Activated CD8-positive, alpha-beta T cell treated with anti-CD3 and anti-CD28 coated beads for 36 hours (primary cell): Measurements from ENCODE around the gene ZFHX3. TPM values are rescaled to one million over a fixed set of nuclear protein-coding genes. Genes with fewer than 3 reads are reported as not detected.

Source experiments
- ATAC-seq: fragments of 200-7000 bp; cut with Tn5 transposase; one replicate; pipeline ENCODE4 v1.10.0; 2021; ENCODE audit warnings: mild to moderate bottlenecking, moderate library complexity
- CTCF ChIA-PET: fragments of 350-600 bp; sonication (Branson Sonifier 250); formaldehyde crosslinking; loops from one replicate; lab custom pipeline; 2021; ENCODE audit warnings: antibody characterized with exemption; lab: Charles Lee
- POLR2A ChIA-PET: fragments of 350-600 bp; sonication (Branson Sonifier 250); formaldehyde crosslinking; loops from one replicate; lab custom pipeline; 2021; ENCODE audit warnings: antibody characterized with exemption; lab: Charles Lee
- DNase-seq: peaks from one replicate; pipeline ENCODE4 v3.0.0-alpha.2; 2020
- H3K27ac Mint-ChIP-seq: one replicate; pipeline ENCODE4 v1.8.0; 2021; ENCODE audit warnings: mild to moderate bottlenecking, mixed read lengths
- H3K27me3 Mint-ChIP-seq: one replicate; pipeline ENCODE4 v1.8.0; 2021; ENCODE audit warnings: mixed read lengths
- H3K36me3 Mint-ChIP-seq: one replicate; pipeline ENCODE4 v1.8.0; 2021; ENCODE audit warnings: low read depth, mixed read lengths
- H3K4me1 Mint-ChIP-seq: one replicate; pipeline ENCODE4 v1.8.0; 2021; ENCODE audit warnings: low read depth, mixed read lengths
- H3K4me3 Mint-ChIP-seq: one replicate; pipeline ENCODE4 v1.8.0; 2021; ENCODE audit warnings: mild to moderate bottlenecking, moderate library complexity, mixed read lengths
- H3K9me3 Mint-ChIP-seq: one replicate; pipeline ENCODE4 v1.8.0; 2021; ENCODE audit warnings: mixed read lengths
- CTCF ChIP-seq: fragments of 200-600 bp; IDR thresholded peaks from one replicate; pipeline ENCODE4 v1.8.0; 2022; ENCODE audit warnings: antibody characterized with exemption, mild to moderate bottlenecking
- intact Hi-C: fragments of 100-400 bp; cut with micrococcal nuclease; formaldehyde crosslinking; loops from one replicate; pipeline ENCODE4 v1.10.0; 2022
- total RNA-seq, 2 experiments: library from RNA; stranded (reverse); gene quantifications; one replicate each; pipeline ENCODE4 v1.2.3, GENCODE V29; 2021

The ZFHX3 gene
- total RNA-seq, 2 experiments from 2014 or later = 0.16 to 0.25 TPM

- ATAC-seq (no peak), DNase-seq (no peak)
- peaks cover 2% of the 10 kb centered on the region for H3K4me1 Mint-ChIP-seq
- intact Hi-C loops = loop anchor here (5.0 to 10.0 kb wide), 2 partner anchors 160 to 362 kb away; no protein-coding TSS in a partner anchor
- no peak overlapping the region for H3K27ac Mint-ChIP-seq
- no peaks in the 10 kb centered on the region for H3K27me3 Mint-ChIP-seq
- no peaks in the 10 kb centered on the region for H3K36me3 Mint-ChIP-seq
- H3K9me3 Mint-ChIP-seq = no peaks in the 10 kb centered on the region
- no peak overlapping the region for H3K4me3 Mint-ChIP-seq
- CTCF ChIA-PET = no interaction called here
- TF ChIP-seq CTCF = no peak
- POLR2A ChIA-PET = interaction anchor here (0.6 kb wide), 1 partner anchor 459 kb away, joined by 3 read pairs; no protein-coding TSS in a partner anchor
Measured at GRCh38 chr16:72835086-72835485, 212.8 kb downstream of the ZFHX3 start.

- H3K27ac Mint-ChIP-seq = no peak overlapping the region
- H3K4me3 Mint-ChIP-seq = no peak overlapping the region
- intact Hi-C loops = loop anchor here (10.0 kb wide), 1 partner anchor 160 kb away; no protein-coding TSS in a partner anchor
- ATAC-seq (no peak), DNase-seq (no peak)
- no peak for TF ChIP-seq CTCF
- POLR2A ChIA-PET = no interaction called here
- no peaks in the 10 kb centered on the region for H3K9me3 Mint-ChIP-seq
- H3K4me1 Mint-ChIP-seq = peaks cover 4% of the 10 kb centered on the region
- no peaks in the 10 kb centered on the region for H3K36me3 Mint-ChIP-seq
- no peaks in the 10 kb centered on the region for H3K27me3 Mint-ChIP-seq
- CTCF ChIA-PET = interaction anchor here (1.0 to 2.4 kb wide), 2 partner anchors 13 to 19 kb away, joined by 3 to 9 read pairs; no protein-coding TSS in a partner anchor
Measured at GRCh38 chr16:72834499-72834898, 213.4 kb downstream of the ZFHX3 start.

GRCh38 chr16:72833969-72834368 lies 214.0 kb downstream of the ZFHX3 start:
- Mint-ChIP-seq H3K27me3 (no peaks in the 10 kb centered on the region), H3K9me3 (no peaks in the 10 kb centered on the region), H3K27ac (no peak overlapping the region), H3K4me1 (peaks cover 4% of the 10 kb centered on the region), H3K36me3 (no peaks in the 10 kb centered on the region), H3K4me3 (no peak overlapping the region)
- intact Hi-C loops = loop anchor here (10.0 kb wide), 1 partner anchor 161 kb away; no protein-coding TSS in a partner anchor
- POLR2A ChIA-PET = no interaction called here
- TF ChIP-seq CTCF = no peak
- CTCF ChIA-PET = interaction anchor here (1.0 to 2.4 kb wide), 4 partner anchors 13 to 327 kb away, joined by 3 to 20 read pairs (median 8); no protein-coding TSS in a partner anchor
- DNase-seq (no peak), ATAC-seq (no peak)

GRCh38 chr16:72833482-72833881 lies 214.4 kb downstream of the ZFHX3 start:
- H3K27me3 Mint-ChIP-seq = no peaks in the 10 kb centered on the region
- H3K4me1 Mint-ChIP-seq = peaks cover 4% of the 10 kb centered on the region
- intact Hi-C loops = loop anchor here (10.0 kb wide), 1 partner anchor 161 kb away; no protein-coding TSS in a partner anchor
- TF ChIP-seq CTCF = no peak
- CTCF ChIA-PET = interaction anchor here (0.6 to 2.4 kb wide), 23 partner anchors 8 to 1045 kb away, joined by 3 to 27 read pairs (median 6); no protein-coding TSS in a partner anchor
- H3K36me3 Mint-ChIP-seq = no peaks in the 10 kb centered on the region
- ATAC-seq (no peak), DNase-seq (no peak)
- POLR2A ChIA-PET = no interaction called here
- H3K9me3 Mint-ChIP-seq = no peaks in the 10 kb centered on the region
- H3K27ac Mint-ChIP-seq = no peak overlapping the region
- no peak overlapping the region for H3K4me3 Mint-ChIP-seq

- H3K27me3 Mint-ChIP-seq = no peaks in the 10 kb centered on the region
Measured at GRCh38 chr16:72832621-72833248, 215.2 kb downstream of the ZFHX3 start.

More at GRCh38 chr16:72832621-72833248, 215.2 kb downstream of the ZFHX3 start:
- POLR2A ChIA-PET = no interaction called here
- H3K27ac Mint-ChIP-seq = no peak overlapping the region
- H3K4me3 Mint-ChIP-seq = no peak overlapping the region
- CTCF ChIA-PET = interaction anchor here (0.6 to 2.4 kb wide), 66 partner anchors 8 to 1383 kb away, joined by 3 to 27 read pairs (median 4); no protein-coding TSS in a partner anchor
- intact Hi-C loops = loop anchor here (10.0 kb wide), 1 partner anchor 162 kb away; no protein-coding TSS in a partner anchor
- no peaks in the 10 kb centered on the region for H3K36me3 Mint-ChIP-seq
- peaks cover 4% of the 10 kb centered on the region for H3K4me1 Mint-ChIP-seq
- DNase-seq (peak; percentile 77), ATAC-seq (peak; percentile 88)
- peak; percentile 95 for TF ChIP-seq CTCF
- no peaks in the 10 kb centered on the region for H3K9me3 Mint-ChIP-seq
